OCI-LY7 (cell line): ENCODE results near the gene ITGAD.

ENCODE experiments used
- EZH2phosphoT487 ChIP-seq: fragments of 200-600 bp; sonication (generic); IDR thresholded peaks from 2 replicates; pipeline ENCODE4 v1.6.1; 2018; ENCODE audit warnings: low read depth, borderline replicate concordance, mild to moderate bottlenecking, mixed run types, antibody characterized with exemption, low read length, moderate library complexity, mixed read lengths
- TF ChIP-seq, protein P1 (sequence below): fragments of 200-600 bp; sonication (generic); conservative IDR thresholded peaks from 2 replicates; pipeline ENCODE4 v1.5.1; 2014; ENCODE audit warnings: mild to moderate bottlenecking, antibody characterized with exemption, low read length, moderate library complexity, mixed read lengths

- TF ChIP-seq, protein P1, sequence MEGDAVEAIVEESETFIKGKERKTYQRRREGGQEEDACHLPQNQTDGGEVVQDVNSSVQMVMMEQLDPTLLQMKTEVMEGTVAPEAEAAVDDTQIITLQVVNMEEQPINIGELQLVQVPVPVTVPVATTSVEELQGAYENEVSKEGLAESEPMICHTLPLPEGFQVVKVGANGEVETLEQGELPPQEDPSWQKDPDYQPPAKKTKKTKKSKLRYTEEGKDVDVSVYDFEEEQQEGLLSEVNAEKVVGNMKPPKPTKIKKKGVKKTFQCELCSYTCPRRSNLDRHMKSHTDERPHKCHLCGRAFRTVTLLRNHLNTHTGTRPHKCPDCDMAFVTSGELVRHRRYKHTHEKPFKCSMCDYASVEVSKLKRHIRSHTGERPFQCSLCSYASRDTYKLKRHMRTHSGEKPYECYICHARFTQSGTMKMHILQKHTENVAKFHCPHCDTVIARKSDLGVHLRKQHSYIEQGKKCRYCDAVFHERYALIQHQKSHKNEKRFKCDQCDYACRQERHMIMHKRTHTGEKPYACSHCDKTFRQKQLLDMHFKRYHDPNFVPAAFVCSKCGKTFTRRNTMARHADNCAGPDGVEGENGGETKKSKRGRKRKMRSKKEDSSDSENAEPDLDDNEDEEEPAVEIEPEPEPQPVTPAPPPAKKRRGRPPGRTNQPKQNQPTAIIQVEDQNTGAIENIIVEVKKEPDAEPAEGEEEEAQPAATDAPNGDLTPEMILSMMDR = no peak
- TF ChIP-seq EZH2phosphoT487 = no peak
These were observed 22.1 kb upstream of the ITGAD start for GRCh38 chr16:31371008-31371407.
